Parathyroid adenoma (tissue), 2 donors: ENCODE data around the gene ARRDC1.

Experiments used
- H2AFZ ChIP-seq: fragments of 300-600 bp; sonication (generic); one replicate; pipeline ENCODE4 v1.7.0; 2017; ENCODE audit warnings: antibody characterized with exemption, mild to moderate bottlenecking
- H3K27ac ChIP-seq: fragments of 300-600 bp; sonication (generic); one replicate; pipeline ENCODE4 v1.7.0; 2017
- H3K27me3 ChIP-seq: fragments of 300-600 bp; sonication (generic); one replicate; pipeline ENCODE4 v1.7.0; 2017; ENCODE audit warnings: low read length; ENCODE audit not compliant: control insufficient read depth, insufficient read depth
- H3K36me3 ChIP-seq: fragments of 300-600 bp; sonication (generic); one replicate; pipeline ENCODE4 v1.7.0; 2017; ENCODE audit warnings: low read length; ENCODE audit not compliant: control insufficient read depth, insufficient read depth
- H3K4me1 ChIP-seq: fragments of 300-600 bp; sonication (generic); one replicate; pipeline ENCODE4 v1.7.0; 2017; ENCODE audit warnings: control low read depth
- H3K4me2 ChIP-seq: fragments of 300-600 bp; sonication (generic); one replicate; pipeline ENCODE4 v1.7.0; 2017; ENCODE audit warnings: low read length
- H3K4me3 ChIP-seq: fragments of 300-600 bp; sonication (generic); one replicate; pipeline ENCODE4 v1.7.0; 2017; ENCODE audit warnings: low read depth, low read length
- H3K79me2 ChIP-seq: fragments of 300-600 bp; sonication (generic); one replicate; pipeline ENCODE4 v1.7.0; 2017; ENCODE audit warnings: control low read depth
- H3K9ac ChIP-seq: fragments of 300-600 bp; sonication (generic); one replicate; pipeline ENCODE4 v1.7.0; 2017; ENCODE audit warnings: mild to moderate bottlenecking
- H3K9me3 ChIP-seq: fragments of 300-600 bp; sonication (generic); one replicate; pipeline ENCODE4 v1.7.0; 2017; ENCODE audit warnings: low read length; ENCODE audit not compliant: control insufficient read depth
- TF ChIP-seq, protein P1 (sequence below): fragments of 300-600 bp; sonication (generic); IDR thresholded peaks from one replicate; pipeline ENCODE4 v1.7.0; 2017; ENCODE audit warnings: antibody characterized with exemption, mild to moderate bottlenecking
- donor health status: primary hyperparathyroidism.

ARRDC1 gene

DNA sequence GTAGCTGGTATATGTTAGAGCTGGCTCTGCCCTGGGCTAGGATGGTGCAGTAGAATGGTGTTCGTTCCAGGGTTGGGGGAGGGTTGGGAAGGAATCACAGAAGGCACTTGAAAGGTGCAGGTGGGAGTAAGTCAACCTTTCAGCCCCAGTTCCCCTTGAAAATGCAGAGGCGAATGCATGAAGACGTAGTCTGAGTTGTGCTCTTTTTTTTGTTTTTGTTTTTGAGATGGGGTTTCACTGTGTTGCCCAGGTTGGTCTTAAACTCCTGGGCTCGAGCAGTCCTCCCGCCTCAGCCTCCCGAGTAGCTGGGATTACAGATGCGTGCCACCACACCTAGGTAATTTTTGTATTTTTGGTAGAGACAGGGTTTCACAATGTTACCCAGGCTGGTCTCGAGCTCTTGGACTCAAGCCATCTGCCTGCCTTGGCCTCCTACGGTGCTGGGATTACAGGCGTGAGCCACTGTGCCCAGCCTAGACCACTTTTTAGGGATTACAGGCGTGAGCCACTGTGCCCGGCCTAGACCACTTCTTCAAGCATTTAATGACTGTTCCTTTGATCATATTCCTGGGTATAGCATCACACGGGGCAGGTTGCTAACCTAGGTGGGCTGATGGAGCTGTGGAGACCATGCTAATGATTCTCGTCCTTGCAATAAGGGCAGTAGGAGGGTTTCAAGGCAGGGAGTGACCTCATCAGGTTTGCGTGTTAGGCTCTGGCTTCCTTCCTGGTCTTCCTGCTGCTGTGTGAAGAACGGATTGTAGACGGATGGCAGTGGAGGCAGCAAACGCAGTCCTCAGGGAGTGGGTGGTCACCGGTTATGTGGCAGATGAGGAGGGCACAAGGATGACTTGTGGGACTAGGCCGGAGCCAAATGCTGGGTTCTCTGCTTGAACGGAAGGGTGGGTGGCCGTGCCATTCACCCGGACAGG, 27.0 kb downstream of the ARRDC1 start:
- Histone ChIP-seq H3K4me1 (peaks cover 5% of the 10 kb centered on the region), H2AFZ (no peak overlapping the region), H3K79me2 (peaks cover 29% of the 10 kb centered on the region)

GRCh38 chr9:137634016-137634415, 28.5 kb downstream of the ARRDC1 start:
- Histone ChIP-seq H3K9me3 (no peaks in the 10 kb centered on the region), H3K79me2 (peaks cover 20% of the 10 kb centered on the region)
- TF ChIP-seq, protein P1, sequence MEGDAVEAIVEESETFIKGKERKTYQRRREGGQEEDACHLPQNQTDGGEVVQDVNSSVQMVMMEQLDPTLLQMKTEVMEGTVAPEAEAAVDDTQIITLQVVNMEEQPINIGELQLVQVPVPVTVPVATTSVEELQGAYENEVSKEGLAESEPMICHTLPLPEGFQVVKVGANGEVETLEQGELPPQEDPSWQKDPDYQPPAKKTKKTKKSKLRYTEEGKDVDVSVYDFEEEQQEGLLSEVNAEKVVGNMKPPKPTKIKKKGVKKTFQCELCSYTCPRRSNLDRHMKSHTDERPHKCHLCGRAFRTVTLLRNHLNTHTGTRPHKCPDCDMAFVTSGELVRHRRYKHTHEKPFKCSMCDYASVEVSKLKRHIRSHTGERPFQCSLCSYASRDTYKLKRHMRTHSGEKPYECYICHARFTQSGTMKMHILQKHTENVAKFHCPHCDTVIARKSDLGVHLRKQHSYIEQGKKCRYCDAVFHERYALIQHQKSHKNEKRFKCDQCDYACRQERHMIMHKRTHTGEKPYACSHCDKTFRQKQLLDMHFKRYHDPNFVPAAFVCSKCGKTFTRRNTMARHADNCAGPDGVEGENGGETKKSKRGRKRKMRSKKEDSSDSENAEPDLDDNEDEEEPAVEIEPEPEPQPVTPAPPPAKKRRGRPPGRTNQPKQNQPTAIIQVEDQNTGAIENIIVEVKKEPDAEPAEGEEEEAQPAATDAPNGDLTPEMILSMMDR: no peak

More for the DNA sequence above, 27.0 kb downstream of the ARRDC1 start:
- TF ChIP-seq, protein P1: no peak
- no peaks in the 10 kb centered on the region for H3K36me3 ChIP-seq
- no peak overlapping the region for H3K4me3 ChIP-seq
- H3K9ac ChIP-seq: no peak overlapping the region
- no peak overlapping the region for H3K27ac ChIP-seq
- H3K27me3 ChIP-seq: no peaks in the 10 kb centered on the region
- no peak overlapping the region for H3K4me2 ChIP-seq
- no peaks in the 10 kb centered on the region for H3K9me3 ChIP-seq

DNA sequence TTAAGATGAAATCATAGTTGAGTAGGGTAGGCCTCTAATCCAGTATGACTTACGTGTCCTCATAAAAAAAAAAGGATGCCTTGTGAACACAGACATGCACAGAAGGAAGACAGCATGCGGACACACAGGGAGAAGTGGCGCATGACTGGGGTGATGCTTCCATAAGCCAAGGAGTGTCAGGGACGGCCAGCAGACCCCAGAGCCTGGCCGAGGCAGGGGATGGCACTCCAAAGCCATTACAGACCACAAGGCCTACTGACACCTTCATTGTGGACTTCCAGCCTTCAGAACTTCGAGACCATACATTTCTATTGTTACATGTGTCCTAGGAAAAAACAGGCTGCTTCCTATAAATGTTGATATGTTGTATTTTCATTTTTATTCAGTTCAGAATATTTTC, 33.2 kb downstream of the ARRDC1 start:
- H3K9ac ChIP-seq: no peak overlapping the region
- TF ChIP-seq, protein P1: no peak
- H3K36me3 ChIP-seq: no peaks in the 10 kb centered on the region
- H3K79me2 ChIP-seq: peaks cover 27% of the 10 kb centered on the region
- no peaks in the 10 kb centered on the region for H3K27me3 ChIP-seq
- H3K4me1 ChIP-seq: no peaks in the 10 kb centered on the region
- H3K9me3 ChIP-seq: no peaks in the 10 kb centered on the region
- H3K4me2 ChIP-seq: no peak overlapping the region
- no peak overlapping the region for H2AFZ ChIP-seq
- H3K4me3 ChIP-seq: no peak overlapping the region
- no peak overlapping the region for H3K27ac ChIP-seq

More at GRCh38 chr9:137634016-137634415, 28.5 kb downstream of the ARRDC1 start:
- Histone ChIP-seq H3K4me2 (no peak overlapping the region), H3K36me3 (no peaks in the 10 kb centered on the region), H3K9ac (no peak overlapping the region), H3K27ac (no peak overlapping the region), H3K4me1 (peaks cover 5% of the 10 kb centered on the region), H2AFZ (no peak overlapping the region), H3K4me3 (no peak overlapping the region), H3K27me3 (no peaks in the 10 kb centered on the region)

- H3K27ac ChIP-seq: no peak overlapping the region
- H3K36me3 ChIP-seq: no peaks in the 10 kb centered on the region
- no peaks in the 10 kb centered on the region for H3K4me1 ChIP-seq
- H3K79me2 ChIP-seq: peaks cover 27% of the 10 kb centered on the region
- H3K4me2 ChIP-seq: no peak overlapping the region
- H3K9ac ChIP-seq: no peak overlapping the region
- H2AFZ ChIP-seq: no peak overlapping the region
- TF ChIP-seq, protein P1: no peak
- no peaks in the 10 kb centered on the region for H3K9me3 ChIP-seq
- H3K27me3 ChIP-seq: no peaks in the 10 kb centered on the region
- H3K4me3 ChIP-seq: no peak overlapping the region
These were observed 34.0 kb downstream of the ARRDC1 start for GRCh38 chr9:137639303-137640051.
